ENCODE data around the gene ESR1.
"Not testable (repeated sequence)": the region's sequence is repeated elsewhere in the genome, so short reads cannot be mapped to it uniquely, and the experiment has no call there.

ESR1 gene

GRCh38 chr6:152059909-152060308 lies 252.4 kb downstream of the ESR1 start:
- DNase-seq, result no peak

- no peak for DNase-seq
These were observed 255.0 kb downstream of the ESR1 start for GRCh38 chr6:152062476-152062875.

GRCh38 chr6:152063170-152063921 lies 255.9 kb downstream of the ESR1 start:
- DNase-seq, result no peak

- DNase-seq, result no peak
These were observed 261.3 kb downstream of the ESR1 start for GRCh38 chr6:152068622-152069261.

- no peak for DNase-seq
These were observed 263.1 kb downstream of the ESR1 start for GRCh38 chr6:152070556-152070955.

GRCh38 chr6:152071318-152071717 lies 263.8 kb downstream of the ESR1 start:
- DNase-seq, result no peak

- DNase-seq, result no peak
These were observed 264.4 kb downstream of the ESR1 start for GRCh38 chr6:152071843-152072242.

- DNase-seq, result not testable (repeated sequence)
These were observed 268.8 kb downstream of the ESR1 start for GRCh38 chr6:152076242-152076641.

GRCh38 chr6:152078001-152078400 lies 270.5 kb downstream of the ESR1 start:
- no peak for DNase-seq

- DNase-seq, result no peak
These were observed 271.3 kb downstream of the ESR1 start for GRCh38 chr6:152078804-152079203.

GRCh38 chr6:152085451-152085921 lies 278.0 kb downstream of the ESR1 start:
- DNase-seq, result no peak

- DNase-seq, result no peak
These were observed 278.9 kb downstream of the ESR1 start for GRCh38 chr6:152086223-152086873.

GRCh38 chr6:152087096-152087495 lies 279.6 kb downstream of the ESR1 start:
- no peak for DNase-seq

- DNase-seq, result no peak
These were observed 280.2 kb downstream of the ESR1 start for GRCh38 chr6:152087701-152088100.

GRCh38 chr6:152089992-152090391 lies 282.5 kb downstream of the ESR1 start:
- DNase-seq, result no peak

GRCh38 chr6:152091201-152091600 lies 283.7 kb downstream of the ESR1 start:
- DNase-seq, result no peak

GRCh38 chr6:152091851-152092341 lies 284.4 kb downstream of the ESR1 start:
- no peak for DNase-seq

GRCh38 chr6:152093711-152094110 lies 286.2 kb downstream of the ESR1 start:
- DNase-seq, result no peak

- no peak for DNase-seq
These were observed 286.8 kb downstream of the ESR1 start for GRCh38 chr6:152094276-152094675.

GRCh38 chr6:152094992-152095592 lies 287.6 kb downstream of the ESR1 start:
- no peak for DNase-seq

GRCh38 chr6:152096863-152097496 lies 289.5 kb downstream of the ESR1 start:
- DNase-seq, result peak; percentile 65

- DNase-seq, result no peak
These were observed 291.2 kb downstream of the ESR1 start for GRCh38 chr6:152098683-152099082.
